ENCODE results near the gene PTTG1IP.

DNA sequence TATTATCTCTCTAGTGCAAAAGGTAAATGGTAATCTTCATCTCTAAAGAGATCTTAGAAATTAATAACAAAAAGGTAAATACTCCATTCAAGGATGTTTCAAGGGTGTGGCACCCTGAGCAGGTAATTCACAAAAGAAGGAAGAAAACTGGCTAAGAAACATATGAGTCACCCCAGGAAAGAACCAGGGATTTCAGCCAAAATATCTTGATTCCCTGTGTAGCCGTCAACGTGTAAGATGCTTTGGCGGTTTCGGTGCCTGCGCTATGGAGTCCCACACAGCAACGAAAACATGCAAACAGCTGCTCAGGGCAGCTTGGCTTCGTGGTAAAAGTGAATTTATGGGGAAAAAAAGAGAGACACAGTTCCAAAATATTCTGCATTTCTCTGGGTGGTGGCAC, 43.5 kb upstream of the PTTG1IP start:
- TF ChIP-seq, protein P1, sequence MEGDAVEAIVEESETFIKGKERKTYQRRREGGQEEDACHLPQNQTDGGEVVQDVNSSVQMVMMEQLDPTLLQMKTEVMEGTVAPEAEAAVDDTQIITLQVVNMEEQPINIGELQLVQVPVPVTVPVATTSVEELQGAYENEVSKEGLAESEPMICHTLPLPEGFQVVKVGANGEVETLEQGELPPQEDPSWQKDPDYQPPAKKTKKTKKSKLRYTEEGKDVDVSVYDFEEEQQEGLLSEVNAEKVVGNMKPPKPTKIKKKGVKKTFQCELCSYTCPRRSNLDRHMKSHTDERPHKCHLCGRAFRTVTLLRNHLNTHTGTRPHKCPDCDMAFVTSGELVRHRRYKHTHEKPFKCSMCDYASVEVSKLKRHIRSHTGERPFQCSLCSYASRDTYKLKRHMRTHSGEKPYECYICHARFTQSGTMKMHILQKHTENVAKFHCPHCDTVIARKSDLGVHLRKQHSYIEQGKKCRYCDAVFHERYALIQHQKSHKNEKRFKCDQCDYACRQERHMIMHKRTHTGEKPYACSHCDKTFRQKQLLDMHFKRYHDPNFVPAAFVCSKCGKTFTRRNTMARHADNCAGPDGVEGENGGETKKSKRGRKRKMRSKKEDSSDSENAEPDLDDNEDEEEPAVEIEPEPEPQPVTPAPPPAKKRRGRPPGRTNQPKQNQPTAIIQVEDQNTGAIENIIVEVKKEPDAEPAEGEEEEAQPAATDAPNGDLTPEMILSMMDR (IDR thresholded peaks at IDR 0.05), result no peak
- TF ChIP-seq EP300 (IDR thresholded peaks at IDR 0.05) (no peak), POLR2AphosphoS5 (IDR thresholded peaks at IDR 0.05) (no peak), POLR2A (IDR thresholded peaks at IDR 0.05) (no peak)

All from stomach (tissue), 4 donors.